SU-DHL-6 (cell line): ENCODE measurements around the gene SH3PXD2A.
"Not testable (repeated sequence)": the region's sequence is repeated elsewhere in the genome, so short reads cannot be mapped to it uniquely, and the experiment has no call there.

Experiments
- EZH2phosphoT487 ChIP-seq: fragments of 200-600 bp; sonication (generic), shearing (Covaris generic); conservative IDR thresholded peaks from 2 replicates; pipeline ENCODE4 v1.6.1; 2018; ENCODE audit warnings: mild to moderate bottlenecking, antibody characterized with exemption, low read length, moderate library complexity, mixed read lengths
- TF ChIP-seq, protein P1 (sequence below): fragments of 200-600 bp; sonication (generic); IDR thresholded peaks from one replicate; pipeline ENCODE4 v1.5.1; 2017; ENCODE audit warnings: antibody characterized with exemption, mild to moderate bottlenecking, low read length, moderate library complexity; ENCODE audit not compliant: insufficient read depth, poor library complexity, severe bottlenecking

- TF ChIP-seq, protein P1, sequence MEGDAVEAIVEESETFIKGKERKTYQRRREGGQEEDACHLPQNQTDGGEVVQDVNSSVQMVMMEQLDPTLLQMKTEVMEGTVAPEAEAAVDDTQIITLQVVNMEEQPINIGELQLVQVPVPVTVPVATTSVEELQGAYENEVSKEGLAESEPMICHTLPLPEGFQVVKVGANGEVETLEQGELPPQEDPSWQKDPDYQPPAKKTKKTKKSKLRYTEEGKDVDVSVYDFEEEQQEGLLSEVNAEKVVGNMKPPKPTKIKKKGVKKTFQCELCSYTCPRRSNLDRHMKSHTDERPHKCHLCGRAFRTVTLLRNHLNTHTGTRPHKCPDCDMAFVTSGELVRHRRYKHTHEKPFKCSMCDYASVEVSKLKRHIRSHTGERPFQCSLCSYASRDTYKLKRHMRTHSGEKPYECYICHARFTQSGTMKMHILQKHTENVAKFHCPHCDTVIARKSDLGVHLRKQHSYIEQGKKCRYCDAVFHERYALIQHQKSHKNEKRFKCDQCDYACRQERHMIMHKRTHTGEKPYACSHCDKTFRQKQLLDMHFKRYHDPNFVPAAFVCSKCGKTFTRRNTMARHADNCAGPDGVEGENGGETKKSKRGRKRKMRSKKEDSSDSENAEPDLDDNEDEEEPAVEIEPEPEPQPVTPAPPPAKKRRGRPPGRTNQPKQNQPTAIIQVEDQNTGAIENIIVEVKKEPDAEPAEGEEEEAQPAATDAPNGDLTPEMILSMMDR = not testable (repeated sequence)
- not testable (repeated sequence) for TF ChIP-seq EZH2phosphoT487
These were observed 192.7 kb downstream of the SH3PXD2A start for GRCh38 chr10:103662704-103663103.
